T-helper 2 cell (primary cell): ENCODE measurements around the gene RAB11B.
"Not testable (repeated sequence)": the region's sequence is repeated elsewhere in the genome, so short reads cannot be mapped to it uniquely, and the experiment has no call there.

Experiments
- DNase-seq, 5 experiments: peaks; one replicate each; pipeline versions ENCODE4 v3.0.0 to v3.0.0-alpha.2; 2012 to 2022

RAB11B gene

GRCh38 chr19:8370176-8371010 is 19.8 kb upstream of the RAB11B start:
- DNase-seq: no peak

GRCh38 chr19:8371011-8371804 is 19.0 kb upstream of the RAB11B start:
- no peak for DNase-seq

GRCh38 chr19:8373867-8374813 is 16.0 kb upstream of the RAB11B start:
- no peak for DNase-seq

GRCh38 chr19:8375766-8376165 is 14.4 kb upstream of the RAB11B start:
- DNase-seq: not testable (repeated sequence)

- not testable (repeated sequence) for DNase-seq
Observed at GRCh38 chr19:8376373-8376974, 13.7 kb upstream of the RAB11B start.

- DNase-seq: no peak
Observed at GRCh38 chr19:8377598-8377997, 12.6 kb upstream of the RAB11B start.

- not testable (repeated sequence) for DNase-seq
Observed at GRCh38 chr19:8379156-8379891, 10.8 kb upstream of the RAB11B start.

GRCh38 chr19:8384569-8384968 is 5.6 kb upstream of the RAB11B start:
- not testable (repeated sequence) for DNase-seq

- DNase-seq: not testable (repeated sequence)
Observed at GRCh38 chr19:8385103-8385502, 5.1 kb upstream of the RAB11B start.

- not testable (repeated sequence) for DNase-seq
Observed at GRCh38 chr19:8385566-8385965, 4.6 kb upstream of the RAB11B start.

- not testable (repeated sequence) for DNase-seq
Observed at GRCh38 chr19:8386419-8386818, 3.7 kb upstream of the RAB11B start.

GRCh38 chr19:8386990-8387389 is 3.2 kb upstream of the RAB11B start:
- DNase-seq: no peak

GRCh38 chr19:8387688-8388611 is 2.2 kb upstream of the RAB11B start:
- DNase-seq: no peak

- DNase-seq: no peak
Observed at GRCh38 chr19:8388612-8388958, 1.6 kb upstream of the RAB11B start.

- peak; percentile 84 to 88 (median 87) for DNase-seq
Observed at GRCh38 chr19:8390617-8390981, 439 bp downstream of the RAB11B start.

- no peak for DNase-seq
Observed at GRCh38 chr19:8391198-8392016, 1.2 kb downstream of the RAB11B start.

GRCh38 chr19:8392017-8392591 is 1.9 kb downstream of the RAB11B start:
- DNase-seq: no peak

GRCh38 chr19:8393192-8393870 is 3.2 kb downstream of the RAB11B start:
- DNase-seq: no peak

- DNase-seq: no peak
Observed at GRCh38 chr19:8393871-8394250, 3.7 kb downstream of the RAB11B start.
